ENCODE results near the gene FBXW8.

Gene FBXW8

DNA sequence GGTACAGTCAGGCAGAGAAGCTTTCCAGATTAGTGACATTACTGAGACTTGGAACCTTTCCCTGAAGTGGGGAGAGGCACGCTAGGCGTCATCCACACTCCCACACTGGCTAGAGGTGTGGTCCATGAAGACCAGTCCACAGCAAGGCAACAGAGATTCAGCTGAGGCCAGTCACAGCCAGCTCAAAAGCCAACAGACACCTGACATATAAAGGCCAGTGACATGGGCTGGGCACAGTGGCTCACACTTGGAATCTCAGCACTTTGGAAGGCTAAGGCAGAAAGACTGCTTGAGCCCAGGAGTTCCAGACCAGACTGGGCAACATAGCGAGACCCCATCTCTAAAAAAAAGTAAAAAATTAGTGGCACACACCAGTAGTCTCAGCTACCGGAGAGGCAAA lies 40.4 kb upstream of the FBXW8 start:
- TF ChIP-seq, protein P1, sequence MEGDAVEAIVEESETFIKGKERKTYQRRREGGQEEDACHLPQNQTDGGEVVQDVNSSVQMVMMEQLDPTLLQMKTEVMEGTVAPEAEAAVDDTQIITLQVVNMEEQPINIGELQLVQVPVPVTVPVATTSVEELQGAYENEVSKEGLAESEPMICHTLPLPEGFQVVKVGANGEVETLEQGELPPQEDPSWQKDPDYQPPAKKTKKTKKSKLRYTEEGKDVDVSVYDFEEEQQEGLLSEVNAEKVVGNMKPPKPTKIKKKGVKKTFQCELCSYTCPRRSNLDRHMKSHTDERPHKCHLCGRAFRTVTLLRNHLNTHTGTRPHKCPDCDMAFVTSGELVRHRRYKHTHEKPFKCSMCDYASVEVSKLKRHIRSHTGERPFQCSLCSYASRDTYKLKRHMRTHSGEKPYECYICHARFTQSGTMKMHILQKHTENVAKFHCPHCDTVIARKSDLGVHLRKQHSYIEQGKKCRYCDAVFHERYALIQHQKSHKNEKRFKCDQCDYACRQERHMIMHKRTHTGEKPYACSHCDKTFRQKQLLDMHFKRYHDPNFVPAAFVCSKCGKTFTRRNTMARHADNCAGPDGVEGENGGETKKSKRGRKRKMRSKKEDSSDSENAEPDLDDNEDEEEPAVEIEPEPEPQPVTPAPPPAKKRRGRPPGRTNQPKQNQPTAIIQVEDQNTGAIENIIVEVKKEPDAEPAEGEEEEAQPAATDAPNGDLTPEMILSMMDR (conservative IDR thresholded peaks at IDR 0.05) = no peak

DNA sequence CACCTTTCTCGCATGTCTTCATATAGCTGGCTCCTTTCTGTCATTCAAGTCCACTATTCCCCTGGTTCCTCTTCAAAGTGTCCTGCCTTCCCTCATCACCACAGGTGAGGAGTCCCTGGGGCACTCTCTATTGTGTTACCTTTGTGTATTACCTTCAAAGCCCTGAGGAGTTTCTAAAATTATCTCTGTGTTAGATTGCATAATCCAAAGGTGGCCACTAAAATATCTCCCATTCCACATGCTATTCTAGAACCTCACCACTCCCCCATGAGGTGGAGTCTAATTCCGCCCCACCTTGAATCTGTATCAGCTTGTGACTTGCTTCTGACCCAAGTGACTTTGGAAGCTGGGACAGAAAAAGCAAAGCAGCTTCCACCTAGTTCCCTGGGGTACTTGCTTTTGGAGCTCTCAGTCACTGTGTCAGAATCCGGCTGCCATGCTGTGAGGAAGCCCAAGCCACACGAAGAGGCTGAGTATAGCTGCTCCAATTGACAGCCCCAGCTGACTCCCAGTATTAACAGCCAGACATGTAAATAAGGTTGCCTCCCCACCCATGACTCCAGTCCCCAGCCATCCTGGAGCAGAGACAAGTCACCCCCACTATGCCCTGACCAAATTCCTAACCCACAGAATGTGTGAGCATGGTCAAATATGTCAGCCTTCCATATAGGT lies 36.3 kb upstream of the FBXW8 start:
- TF ChIP-seq, protein P1 (conservative IDR thresholded peaks at IDR 0.05) = no peak
- no peak overlapping the region for H3K27ac ChIP-seq

More for the DNA sequence above, 40.4 kb upstream of the FBXW8 start:
- H3K27ac ChIP-seq = no peak overlapping the region

DNA sequence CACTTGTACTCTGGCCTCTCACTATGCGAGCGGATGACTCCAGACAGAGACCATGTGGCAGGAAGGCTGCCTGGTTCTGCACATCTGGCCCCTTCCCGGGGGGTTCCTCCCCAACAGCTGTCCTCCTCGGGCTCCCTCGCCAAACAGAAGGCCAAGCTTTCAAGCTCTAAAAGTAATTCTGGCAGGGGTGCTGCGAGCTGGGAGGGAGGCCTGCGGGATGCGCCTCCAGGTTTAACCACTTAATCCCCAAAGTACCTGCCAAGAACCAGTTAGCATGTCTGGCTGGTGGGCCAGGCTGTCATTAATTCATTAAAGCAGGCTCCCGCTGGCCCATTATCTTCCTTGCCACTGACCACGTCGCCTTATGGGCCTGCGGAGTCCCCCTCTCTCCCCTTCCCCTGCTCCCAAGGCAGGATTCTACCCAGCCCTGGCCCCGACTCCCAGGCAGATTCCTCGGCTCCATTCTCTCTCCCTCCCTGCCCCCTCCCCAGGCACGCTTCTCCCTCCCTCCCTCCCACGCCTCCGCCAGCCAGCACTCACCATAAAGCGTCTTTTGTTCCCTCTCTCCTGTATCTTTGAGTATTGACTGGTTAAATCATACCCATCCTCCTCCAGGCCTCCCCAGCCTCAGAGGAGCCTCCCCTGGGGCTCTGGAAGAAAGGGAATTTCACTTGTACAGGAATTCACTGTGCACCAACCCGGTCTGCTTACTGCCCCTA lies 34.4 kb upstream of the FBXW8 start:
- TF ChIP-seq, protein P1 (conservative IDR thresholded peaks at IDR 0.05) = no peak
- no peak overlapping the region for H3K27ac ChIP-seq

DNA sequence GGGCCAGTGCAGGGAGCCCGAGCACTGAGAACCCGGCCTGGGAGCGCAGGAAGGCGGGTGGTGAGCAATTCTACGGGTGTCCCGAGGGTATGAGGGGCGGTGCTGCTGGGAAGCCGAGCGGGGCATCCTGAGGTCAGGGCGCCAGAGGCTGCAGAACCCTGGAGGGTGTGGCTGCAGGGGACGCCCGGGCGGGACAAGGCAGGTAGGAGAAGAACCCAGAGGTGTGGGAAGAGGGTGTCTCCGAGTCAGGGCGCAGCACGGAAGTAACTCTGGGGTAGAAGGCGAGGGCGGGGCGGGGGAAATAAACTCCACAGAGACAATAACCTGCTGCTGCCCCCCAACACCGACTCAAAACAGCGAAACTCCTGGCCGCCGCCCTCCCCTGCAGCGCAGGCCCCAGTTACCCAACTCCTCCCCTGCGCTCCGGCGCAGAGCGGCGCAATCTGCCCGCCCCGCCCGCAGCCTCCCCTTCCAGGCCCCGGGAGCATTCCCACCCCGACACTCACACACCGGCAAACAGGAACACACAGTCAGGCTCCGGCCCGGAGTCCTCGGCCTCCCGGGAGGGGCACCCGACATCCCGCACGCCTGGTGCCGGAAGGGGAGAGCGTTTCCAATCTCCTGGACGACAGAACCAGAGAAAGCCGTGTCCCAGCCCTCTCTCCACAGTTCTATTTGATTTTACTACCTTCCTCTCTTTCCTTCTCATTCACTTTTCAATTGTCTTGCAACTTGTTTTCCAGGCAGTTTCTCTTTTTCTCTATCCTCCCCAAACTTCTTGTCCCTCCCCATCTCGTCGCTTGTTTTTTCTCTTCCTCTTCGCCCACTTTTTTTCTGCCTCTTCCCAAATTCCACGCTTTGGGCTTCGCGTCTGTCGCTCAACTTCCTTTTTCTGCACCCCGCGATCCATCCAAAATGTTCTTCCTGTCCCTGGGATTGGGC lies 31.9 kb upstream of the FBXW8 start:
- no peak overlapping the region for H3K27ac ChIP-seq
- TF ChIP-seq, protein P1 (conservative IDR thresholded peaks at IDR 0.05) = no peak

DNA sequence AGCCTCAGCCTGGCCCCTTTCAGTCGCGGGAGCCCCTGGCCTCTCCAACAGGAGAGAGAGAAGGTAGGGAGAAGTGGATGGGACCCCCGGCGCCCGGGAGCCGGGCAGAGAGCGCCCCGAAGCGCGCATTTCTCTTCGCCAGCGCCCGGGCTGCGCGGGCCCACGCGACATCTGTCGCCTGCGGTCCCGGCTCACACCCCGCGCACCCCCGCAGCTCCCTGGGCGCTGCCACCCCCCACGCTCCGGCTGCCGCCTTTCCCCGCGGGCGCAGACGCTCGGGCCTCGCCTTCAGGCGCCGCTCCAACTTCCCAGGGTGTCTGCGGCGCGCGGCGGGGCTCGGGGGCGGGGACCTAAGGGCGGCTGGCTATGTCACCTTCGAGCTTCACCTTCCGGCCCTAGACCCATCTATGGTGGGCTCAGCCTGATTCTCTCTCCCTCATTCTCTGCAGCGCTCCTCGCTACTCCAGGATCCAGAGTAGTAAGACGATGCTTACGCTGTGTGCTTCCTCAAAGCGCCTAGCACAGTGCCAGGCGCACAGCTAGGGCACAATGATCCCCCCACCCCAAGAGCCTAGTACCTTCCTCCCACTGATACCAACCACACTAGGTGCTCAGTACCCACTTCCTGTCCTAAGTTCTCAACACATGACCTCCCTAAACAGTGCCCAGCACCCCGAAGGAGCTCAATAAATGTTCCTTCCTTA lies 31.1 kb upstream of the FBXW8 start:
- TF ChIP-seq, protein P1 (conservative IDR thresholded peaks at IDR 0.05) = no peak
- H3K27ac ChIP-seq = no peak overlapping the region

DNA sequence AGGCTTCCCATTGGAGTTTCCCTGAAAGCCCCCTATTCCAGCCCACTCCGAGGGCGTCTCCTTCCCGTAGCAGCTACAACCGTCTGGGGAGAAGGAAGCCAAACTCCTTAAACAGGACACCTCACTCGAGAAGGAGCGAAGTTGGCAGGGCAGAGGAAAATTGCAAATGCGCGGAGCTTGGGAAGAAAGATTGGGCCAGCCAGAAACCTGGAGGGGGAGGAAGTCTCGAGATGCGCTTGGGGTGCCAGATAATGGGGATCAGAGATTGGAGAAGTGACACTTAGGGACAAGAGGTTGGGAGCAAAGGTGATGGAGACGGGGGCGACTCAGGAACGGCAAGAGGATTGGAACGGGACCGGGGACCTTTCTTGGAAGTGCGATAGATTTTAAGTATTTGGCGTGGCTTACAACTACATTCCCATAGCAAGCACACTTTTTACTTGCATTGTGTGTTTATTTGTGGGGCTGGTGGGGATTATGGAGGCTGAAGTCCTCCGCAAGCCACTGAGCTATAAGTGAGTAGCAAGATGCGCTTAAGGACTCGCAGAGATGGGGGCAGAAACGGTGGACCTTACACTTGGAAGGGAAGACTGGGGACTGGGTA lies 30.4 kb upstream of the FBXW8 start:
- no peak overlapping the region for H3K27ac ChIP-seq
- TF ChIP-seq, protein P1 (conservative IDR thresholded peaks at IDR 0.05) = no peak

Data from VCaP (cell line).